DND-41 (cell line): ENCODE measurements around the gene CIAO1.

Experiments used
- ATAC-seq: fragments of 200-7000 bp; cut with Tn5 transposase; 3 replicates; pipeline ENCODE4 v1.9.1; 2021; ENCODE audit warnings: low read depth; ENCODE audit not compliant: insufficient read depth
- DNase-seq: peaks from one replicate; pipeline ENCODE4 v3.0.0-alpha.2; 2020
- H2AFZ ChIP-seq: 2 replicates; pipeline ENCODE4 v1.6.0; 2012; ENCODE audit warnings: low read depth, low read length
- H3K27ac ChIP-seq: 2 replicates; pipeline ENCODE4 v1.5.1; 2012; ENCODE audit warnings: low read length, inconsistent platforms
- H3K27me3 ChIP-seq: fragments of 200-600 bp; sonication (generic); 2 replicates; pipeline ENCODE4 v1.6.0; 2012; ENCODE audit warnings: low read length, mild to moderate bottlenecking, inconsistent platforms; ENCODE audit not compliant: insufficient read depth, poor library complexity
- H3K36me3 ChIP-seq: 2 replicates; pipeline ENCODE4 v1.5.1; 2012; ENCODE audit warnings: low read length, inconsistent platforms; ENCODE audit not compliant: insufficient read depth
- H3K4me1 ChIP-seq: 2 replicates; pipeline ENCODE4 v1.5.1; 2012; ENCODE audit warnings: mild to moderate bottlenecking, low read length; ENCODE audit not compliant: insufficient read depth
- H3K4me2 ChIP-seq: 2 replicates; pipeline ENCODE4 v1.6.0; 2012; ENCODE audit warnings: mild to moderate bottlenecking, moderate library complexity, low read length, inconsistent platforms; ENCODE audit not compliant: insufficient read depth
- H3K4me3 ChIP-seq, 2 experiments: fragments of 200-600 bp in 1 of 2; shearing (Covaris generic) in 1 of 2; 2 replicates each; pipeline ENCODE4 v1.5.1; 2012 to 2016; ENCODE audit warnings: inconsistent platforms in 2 of 2, low read length in 2 of 2, mild to moderate bottlenecking in 2 of 2, low read depth in 1 of 2, moderate library complexity in 1 of 2
- H3K79me2 ChIP-seq: 2 replicates; pipeline ENCODE4 v1.6.0; 2012; ENCODE audit warnings: low read length, inconsistent platforms; ENCODE audit not compliant: insufficient read depth
- H3K9ac ChIP-seq: 2 replicates; pipeline ENCODE4 v1.6.0; 2012; ENCODE audit warnings: low read depth, mild to moderate bottlenecking, inconsistent platforms, low read length, moderate library complexity
- H3K9me3 ChIP-seq: 2 replicates; pipeline ENCODE4 v1.5.1; 2012; ENCODE audit warnings: low read length, moderate library complexity, mild to moderate bottlenecking, inconsistent platforms; ENCODE audit not compliant: insufficient read depth, severe bottlenecking
- H4K20me1 ChIP-seq: 2 replicates; pipeline ENCODE4 v1.6.0; 2012; ENCODE audit warnings: low read length; ENCODE audit not compliant: insufficient read depth
- EZH2 ChIP-seq: IDR thresholded peaks from 3 replicates; pipeline ENCODE4 v1.6.1; 2012; ENCODE audit warnings: borderline replicate concordance, low read depth, mild to moderate bottlenecking, moderate library complexity, low read length, inconsistent platforms; ENCODE audit not compliant: severe bottlenecking
- TF ChIP-seq, protein P1 (sequence below): IDR thresholded peaks from 2 replicates; pipeline ENCODE4 v1.5.1; 2012; ENCODE audit warnings: borderline replicate concordance, low read length, moderate library complexity, mild to moderate bottlenecking; ENCODE audit not compliant: poor library complexity, severe bottlenecking; ENCODE audit errors: extremely low read depth

The CIAO1 gene

GRCh38 chr2:96265349-96265839, 631 bp upstream of the CIAO1 start:
- peak; percentile 16 for ATAC-seq
- Histone ChIP-seq H3K9me3 (no peaks in the 10 kb centered on the region), H3K27ac (peak overlapping the region; percentile 81), H3K4me3 (peak overlapping the region; percentile 61 to 96), H3K4me1 (peaks cover 33% of the 10 kb centered on the region), H3K36me3 (peaks cover 58% of the 10 kb centered on the region), H3K9ac (peak overlapping the region; percentile 89), H3K79me2 (peaks cover 78% of the 10 kb centered on the region), H3K4me2 (peak overlapping the region; percentile 95), H2AFZ (peak overlapping the region; percentile 95), H3K27me3 (no peaks in the 10 kb centered on the region), H4K20me1 (peaks cover 38% of the 10 kb centered on the region)
- TF ChIP-seq EZH2, result no peak
- TF ChIP-seq, protein P1, sequence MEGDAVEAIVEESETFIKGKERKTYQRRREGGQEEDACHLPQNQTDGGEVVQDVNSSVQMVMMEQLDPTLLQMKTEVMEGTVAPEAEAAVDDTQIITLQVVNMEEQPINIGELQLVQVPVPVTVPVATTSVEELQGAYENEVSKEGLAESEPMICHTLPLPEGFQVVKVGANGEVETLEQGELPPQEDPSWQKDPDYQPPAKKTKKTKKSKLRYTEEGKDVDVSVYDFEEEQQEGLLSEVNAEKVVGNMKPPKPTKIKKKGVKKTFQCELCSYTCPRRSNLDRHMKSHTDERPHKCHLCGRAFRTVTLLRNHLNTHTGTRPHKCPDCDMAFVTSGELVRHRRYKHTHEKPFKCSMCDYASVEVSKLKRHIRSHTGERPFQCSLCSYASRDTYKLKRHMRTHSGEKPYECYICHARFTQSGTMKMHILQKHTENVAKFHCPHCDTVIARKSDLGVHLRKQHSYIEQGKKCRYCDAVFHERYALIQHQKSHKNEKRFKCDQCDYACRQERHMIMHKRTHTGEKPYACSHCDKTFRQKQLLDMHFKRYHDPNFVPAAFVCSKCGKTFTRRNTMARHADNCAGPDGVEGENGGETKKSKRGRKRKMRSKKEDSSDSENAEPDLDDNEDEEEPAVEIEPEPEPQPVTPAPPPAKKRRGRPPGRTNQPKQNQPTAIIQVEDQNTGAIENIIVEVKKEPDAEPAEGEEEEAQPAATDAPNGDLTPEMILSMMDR, result no peak
- DNase-seq, result no peak

DNA sequence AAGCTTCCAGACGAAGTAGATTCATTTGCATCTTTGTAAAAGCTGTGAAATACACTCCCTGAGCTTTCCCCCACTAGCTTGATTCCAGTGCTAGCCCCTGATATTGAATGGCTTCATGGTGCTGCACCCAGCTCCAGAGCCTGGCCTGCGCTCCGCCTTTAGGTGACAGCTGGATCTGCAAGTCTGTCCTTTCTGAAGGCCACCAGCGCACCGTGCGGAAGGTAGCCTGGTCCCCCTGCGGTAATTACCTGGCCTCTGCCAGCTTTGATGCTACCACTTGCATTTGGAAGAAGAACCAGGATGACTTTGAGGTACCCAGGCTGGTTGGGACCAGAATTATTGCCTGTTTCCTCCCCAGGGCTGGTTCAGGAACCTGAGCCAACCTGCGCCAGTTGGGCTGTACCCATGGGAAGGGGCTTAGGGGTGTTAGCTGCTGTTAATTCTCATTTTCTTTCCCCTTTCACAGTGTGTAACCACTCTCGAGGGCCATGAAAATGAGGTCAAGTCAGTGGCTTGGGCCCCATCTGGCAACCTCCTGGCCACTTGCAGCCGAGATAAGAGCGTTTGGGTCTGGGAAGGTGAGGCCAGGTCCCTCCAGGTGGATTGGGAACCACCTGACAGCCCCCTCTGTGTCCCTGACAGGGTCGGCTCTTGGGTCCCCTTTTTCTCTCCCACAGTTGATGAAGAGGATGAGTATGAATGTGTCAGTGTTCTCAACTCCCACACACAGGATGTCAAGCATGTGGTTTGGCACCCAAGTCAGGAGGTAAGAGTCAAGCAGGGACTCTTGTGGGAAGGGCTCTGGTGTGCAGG, 1.3 kb downstream of the CIAO1 start:
- Histone ChIP-seq H3K4me1 (peaks cover 33% of the 10 kb centered on the region), H3K36me3 (peaks cover 61% of the 10 kb centered on the region), H3K9ac (peak overlapping the region; percentile 89), H3K79me2 (peaks cover 59% of the 10 kb centered on the region), H3K27me3 (no peaks in the 10 kb centered on the region), H3K9me3 (no peaks in the 10 kb centered on the region), H3K4me3 (peak overlapping the region; percentile 61 to 96; a peak in 3 of 4 replicates), H4K20me1 (peaks cover 33% of the 10 kb centered on the region), H3K4me2 (peak overlapping the region; percentile 67), H2AFZ (no peak overlapping the region), H3K27ac (peak overlapping the region; percentile 51; the same call in 1 of the 2 replicates)
- DNase-seq (peak; percentile 61), ATAC-seq (no peak)
- no peak for TF ChIP-seq EZH2
- TF ChIP-seq, protein P1, result peak; percentile 68

- no peak overlapping the region for H3K27ac ChIP-seq
- peaks cover 24% of the 10 kb centered on the region for H4K20me1 ChIP-seq
- no peak overlapping the region for H3K4me3 ChIP-seq
- peaks cover 17% of the 10 kb centered on the region for H3K79me2 ChIP-seq
- DNase-seq (no peak), ATAC-seq (0 out of 3 replicates have a peak, but pooled peaks have one; percentile 6)
- peaks cover 11% of the 10 kb centered on the region for H3K4me1 ChIP-seq
- no peak overlapping the region for H3K4me2 ChIP-seq
- no peak overlapping the region for H3K9ac ChIP-seq
- TF ChIP-seq EZH2, result no peak
- TF ChIP-seq, protein P1, result no peak
- H3K9me3 ChIP-seq, result no peaks in the 10 kb centered on the region
- peaks cover 87% of the 10 kb centered on the region for H3K36me3 ChIP-seq
- H3K27me3 ChIP-seq, result no peaks in the 10 kb centered on the region
- no peak overlapping the region for H2AFZ ChIP-seq
These were observed 6.0 kb downstream of the CIAO1 start for GRCh38 chr2:96271995-96272394.
